H7 (cell line): Measurements from ENCODE around the gene CEP164. TPM values are rescaled to one million over a fixed set of nuclear protein-coding genes. Genes with fewer than 3 reads are reported as not detected.
"Not testable (repeated sequence)": the region's sequence is repeated elsewhere in the genome, so short reads cannot be mapped to it uniquely, and the experiment has no call there.

Experiments used
- DNase-seq: peaks from one replicate; pipeline ENCODE4 v3.0.0; 2012
- H3K27me3 ChIP-seq: 2 replicates; pipeline ENCODE4 v1.6.0; 2011; ENCODE audit warnings: mild to moderate bottlenecking, low read length; ENCODE audit not compliant: control insufficient read depth, insufficient read depth
- H3K36me3 ChIP-seq: replicated peaks from 2 replicates; pipeline ENCODE4 v1.5.1; 2011; ENCODE audit warnings: low read length; ENCODE audit not compliant: control insufficient read depth, insufficient read depth
- H3K4me3 ChIP-seq: 2 replicates; pipeline ENCODE4 v1.5.1; 2011; ENCODE audit warnings: low read depth, mild to moderate bottlenecking, control low read depth, low read length, moderate library complexity; ENCODE audit not compliant: insufficient read depth
- total RNA-seq: library from RNA; depleted of rRNA; stranded (reverse); fragments of >200 nt; shearing (Covaris generic); gene quantifications from 2 replicates; pipeline ENCODE4 v1.2.3, GENCODE V29; 2014

The CEP164 gene
- total RNA-seq, 1 experiment from 2014 or later = 12.8 TPM

DNA sequence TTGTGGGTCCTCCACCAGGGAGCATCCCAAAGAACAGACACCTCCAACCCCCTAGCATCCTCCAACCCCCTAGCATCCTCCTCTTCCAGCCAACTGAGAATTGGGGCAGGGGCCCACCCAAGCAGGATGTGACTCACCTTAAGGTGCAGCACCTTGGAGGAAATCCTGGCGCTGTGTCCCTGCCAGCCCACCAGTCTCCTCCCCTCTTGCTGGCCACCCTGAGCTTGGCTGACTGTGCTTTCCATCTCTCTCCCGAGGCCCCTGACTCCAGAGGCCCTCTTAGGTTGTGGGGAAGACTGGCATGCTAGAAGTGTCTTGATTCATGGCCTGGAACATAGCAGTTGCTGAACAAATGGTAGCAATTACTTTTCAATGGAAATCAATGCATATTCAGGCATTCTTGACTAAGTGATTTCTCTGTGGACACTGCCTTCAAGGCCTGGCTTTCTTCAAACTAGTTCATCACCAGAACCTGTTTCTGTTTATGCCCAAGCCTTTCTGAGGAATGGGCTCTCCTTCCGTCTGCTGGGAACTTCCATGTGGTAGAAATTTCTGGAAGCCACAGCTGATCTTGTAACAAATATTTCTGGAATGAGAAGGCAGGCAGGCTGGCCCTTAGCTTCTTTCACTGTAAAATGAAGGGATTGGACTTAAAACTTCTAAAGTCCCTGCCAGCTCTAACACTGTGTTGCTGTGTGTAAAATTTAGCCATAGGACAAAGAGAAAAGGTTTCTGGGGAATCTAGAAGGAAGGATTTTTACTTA, 60.5 kb downstream of the CEP164 start:
- no peaks in the 10 kb centered on the region for H3K27me3 ChIP-seq
- H3K36me3 ChIP-seq = peaks cover 9% of the 10 kb centered on the region
- H3K4me3 ChIP-seq = no peak overlapping the region
- no peak for DNase-seq

DNA sequence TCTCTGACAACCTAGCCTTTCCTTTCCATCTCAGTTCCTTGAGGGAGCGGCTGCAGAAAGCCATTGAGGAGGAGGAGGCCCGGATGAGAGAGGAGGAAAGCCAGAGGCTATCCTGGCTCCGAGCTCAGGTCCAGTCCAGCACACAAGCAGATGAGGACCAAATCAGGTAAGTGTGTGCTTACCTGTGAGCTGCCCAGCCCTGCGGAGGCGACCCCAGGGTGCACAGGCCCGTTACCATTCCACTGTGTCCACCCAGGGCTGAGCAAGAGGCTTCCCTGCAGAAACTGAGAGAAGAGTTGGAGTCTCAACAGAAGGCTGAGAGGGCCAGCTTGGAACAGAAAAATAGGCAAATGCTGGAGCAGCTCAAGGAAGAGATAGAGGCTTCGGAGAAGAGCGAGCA, 63.1 kb downstream of the CEP164 start:
- peaks cover 16% of the 10 kb centered on the region for H3K36me3 ChIP-seq
- no peak for DNase-seq
- no peaks in the 10 kb centered on the region for H3K27me3 ChIP-seq
- no peak overlapping the region for H3K4me3 ChIP-seq

DNA sequence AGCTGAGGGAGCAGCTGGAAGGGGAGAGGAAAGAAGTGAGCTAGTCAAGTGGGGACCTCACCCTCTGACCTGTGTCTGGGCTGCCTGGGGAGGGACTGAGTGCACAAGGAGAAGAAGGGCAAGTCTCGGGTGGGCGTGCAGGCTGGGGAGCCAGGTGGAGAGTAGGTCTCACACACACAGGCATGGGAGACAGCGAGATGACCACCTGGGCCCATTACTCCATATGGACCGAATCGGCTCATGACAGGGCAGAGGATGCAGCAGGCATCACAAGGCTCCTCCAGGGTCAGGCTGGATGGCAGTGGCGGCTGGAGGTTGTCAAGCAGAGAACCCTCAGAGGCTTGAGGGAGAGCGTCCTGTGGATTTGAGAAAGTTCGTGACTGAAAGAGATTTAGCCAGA, 63.5 kb downstream of the CEP164 start:
- DNase-seq = no peak
- Histone ChIP-seq H3K36me3 (peaks cover 16% of the 10 kb centered on the region), H3K27me3 (no peaks in the 10 kb centered on the region), H3K4me3 (no peak overlapping the region)

DNA sequence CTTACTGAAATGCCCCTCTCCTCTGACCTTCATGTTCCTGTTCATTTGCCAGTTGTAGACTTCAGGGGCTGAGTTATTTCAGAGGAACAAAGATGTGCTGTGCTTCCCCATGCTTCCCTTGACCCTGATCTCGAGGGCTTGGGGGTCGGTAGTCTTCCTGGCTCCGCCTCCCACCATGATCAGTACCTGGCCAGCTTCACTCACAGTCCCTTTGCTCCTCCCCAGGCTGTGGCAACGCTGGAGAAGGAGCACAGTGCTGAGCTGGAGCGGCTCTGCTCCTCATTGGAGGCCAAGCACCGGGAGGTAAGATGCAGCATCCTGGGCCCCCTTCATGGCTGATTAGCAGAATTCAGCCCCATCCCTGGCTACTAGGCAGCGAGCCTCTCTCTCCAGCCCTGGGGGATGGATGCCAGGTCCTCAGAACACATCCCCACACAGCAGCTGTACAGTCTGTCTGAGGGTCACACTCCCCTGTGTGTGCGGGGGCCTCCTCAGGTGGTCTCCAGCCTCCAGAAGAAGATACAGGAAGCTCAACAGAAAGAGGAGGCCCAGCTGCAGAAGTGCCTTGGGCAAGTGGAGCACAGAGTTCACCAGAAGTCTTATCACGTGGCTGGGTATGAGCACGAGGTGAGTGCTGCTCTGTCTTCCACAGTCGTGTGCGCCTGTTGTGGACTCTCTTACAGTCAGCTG, 64.5 kb downstream of the CEP164 start:
- Histone ChIP-seq H3K4me3 (no peak overlapping the region), H3K27me3 (no peaks in the 10 kb centered on the region), H3K36me3 (peaks cover 19% of the 10 kb centered on the region)
- DNase-seq = no peak

DNA sequence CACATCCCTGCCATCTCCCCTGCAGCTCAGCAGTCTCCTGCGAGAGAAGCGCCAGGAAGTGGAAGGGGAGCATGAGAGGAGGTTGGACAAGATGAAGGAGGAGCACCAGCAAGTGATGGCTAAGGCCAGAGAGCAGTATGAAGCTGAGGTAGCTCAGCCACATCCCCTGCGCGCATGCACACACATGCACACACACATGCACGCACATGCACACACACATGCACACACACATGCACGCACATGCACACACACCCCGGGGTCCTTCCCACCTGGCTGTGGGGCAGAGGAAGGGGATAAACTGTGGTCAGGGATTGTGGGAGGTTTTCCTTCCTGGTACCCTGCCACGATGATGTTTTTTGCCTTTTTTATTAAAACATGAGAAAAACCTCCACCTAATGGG, 65.3 kb downstream of the CEP164 start:
- peaks cover 17% of the 10 kb centered on the region for H3K36me3 ChIP-seq
- no peak for DNase-seq
- H3K27me3 ChIP-seq = no peaks in the 10 kb centered on the region
- no peak overlapping the region for H3K4me3 ChIP-seq

DNA sequence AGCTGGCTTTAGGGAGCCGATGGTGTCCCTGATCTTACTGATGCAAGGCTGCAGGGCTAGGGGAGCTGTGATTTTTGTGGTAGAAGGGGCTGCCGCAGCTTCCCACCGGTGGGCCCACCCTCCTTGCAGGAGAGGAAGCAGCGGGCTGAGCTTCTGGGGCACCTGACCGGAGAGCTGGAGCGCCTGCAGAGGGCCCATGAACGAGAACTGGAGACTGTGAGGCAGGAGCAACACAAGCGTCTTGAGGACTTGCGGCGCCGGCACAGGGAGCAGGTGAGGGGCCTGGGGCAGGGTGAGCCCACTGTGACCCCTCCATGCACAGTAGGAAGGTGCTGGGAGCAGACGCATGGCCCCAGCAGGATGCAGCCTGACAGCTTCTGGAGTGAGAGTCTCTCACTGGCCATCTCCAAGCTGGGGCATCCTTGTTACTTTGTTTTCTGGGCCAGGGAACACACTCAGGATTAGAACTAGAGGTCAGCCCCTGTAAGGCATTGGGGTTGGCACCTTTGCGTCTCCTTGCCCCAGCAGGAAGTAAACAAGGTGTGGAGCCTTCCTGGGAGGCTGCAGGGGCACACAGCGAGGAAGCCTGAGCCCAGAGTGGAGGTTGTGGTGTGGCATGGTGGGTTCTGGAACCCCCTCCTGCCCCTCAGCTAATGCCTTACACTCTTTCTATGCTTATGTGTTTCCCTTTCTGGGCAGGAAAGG, 66.7 kb downstream of the CEP164 start:
- no peak for DNase-seq
- no peak overlapping the region for H3K4me3 ChIP-seq
- H3K36me3 ChIP-seq = peaks cover 17% of the 10 kb centered on the region

DNA sequence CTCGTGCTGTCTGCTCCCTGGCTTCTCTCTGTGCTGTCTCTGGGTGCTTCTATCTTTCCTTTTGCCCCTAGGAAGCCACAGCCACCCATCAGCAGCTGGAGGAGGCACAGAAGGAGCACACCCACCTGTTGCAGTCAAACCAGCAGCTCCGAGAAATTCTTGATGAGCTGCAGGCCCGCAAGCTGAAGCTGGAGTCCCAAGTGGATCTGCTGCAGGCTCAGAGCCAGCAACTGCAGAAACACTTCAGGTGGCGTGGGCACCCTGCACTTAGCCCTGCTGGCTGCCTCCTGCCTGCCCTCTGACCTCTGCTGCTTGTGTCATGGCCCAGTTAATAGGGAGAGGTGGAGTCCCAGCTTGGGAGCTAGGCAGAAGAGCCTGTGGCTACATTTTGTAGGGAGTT, 67.8 kb downstream of the CEP164 start:
- DNase-seq = no peak
- Histone ChIP-seq H3K27me3 (no peaks in the 10 kb centered on the region), H3K4me3 (no peak overlapping the region), H3K36me3 (peaks cover 17% of the 10 kb centered on the region)

More for the DNA sequence above, 66.7 kb downstream of the CEP164 start:
- no peaks in the 10 kb centered on the region for H3K27me3 ChIP-seq

DNA sequence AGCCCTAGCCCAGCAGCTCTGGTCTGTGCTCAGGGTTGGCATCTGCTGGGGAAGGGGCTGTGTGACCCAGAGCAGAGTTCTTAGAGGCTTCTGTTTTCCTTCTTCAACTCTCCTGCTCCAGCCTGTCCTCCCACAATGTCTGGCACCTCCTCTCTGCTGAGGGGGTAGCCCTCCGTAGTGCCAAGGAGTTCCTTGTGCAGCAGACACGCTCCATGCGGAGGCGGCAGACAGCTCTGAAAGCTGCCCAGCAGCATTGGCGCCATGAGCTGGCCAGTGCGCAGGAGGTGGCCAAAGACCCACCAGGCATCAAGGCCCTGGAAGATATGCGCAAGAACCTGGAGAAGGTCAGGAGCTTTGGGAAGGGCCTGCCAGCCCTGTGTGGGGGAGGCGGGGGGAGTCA, 69.3 kb downstream of the CEP164 start:
- H3K36me3 ChIP-seq = peaks cover 15% of the 10 kb centered on the region
- H3K4me3 ChIP-seq = no peak overlapping the region

DNA sequence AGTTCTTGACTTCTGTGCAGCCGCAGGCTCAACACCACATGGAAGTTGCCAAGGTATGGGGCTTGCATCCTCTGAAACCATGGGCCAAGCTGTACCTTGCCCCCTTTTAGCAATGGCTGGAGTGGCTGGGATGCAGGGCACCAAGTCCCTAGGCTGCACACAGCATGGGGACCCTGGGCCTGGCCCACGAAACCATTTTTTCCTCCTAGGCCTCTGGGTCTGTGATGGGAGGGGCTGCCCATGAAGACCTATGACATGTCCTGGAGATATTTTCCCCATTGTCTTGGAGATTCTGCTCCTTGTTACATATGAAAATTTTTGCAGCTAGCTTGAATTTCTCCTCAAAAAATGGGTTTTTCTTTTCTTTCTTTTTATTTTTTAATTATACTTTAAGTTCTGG, 71.0 kb downstream of the CEP164 start:
- not testable (repeated sequence) for DNase-seq, H3K36me3 ChIP-seq, H3K4me3 ChIP-seq, H3K27me3 ChIP-seq

More for the DNA sequence above, 69.3 kb downstream of the CEP164 start:
- no peaks in the 10 kb centered on the region for H3K27me3 ChIP-seq
- no peak for DNase-seq

DNA sequence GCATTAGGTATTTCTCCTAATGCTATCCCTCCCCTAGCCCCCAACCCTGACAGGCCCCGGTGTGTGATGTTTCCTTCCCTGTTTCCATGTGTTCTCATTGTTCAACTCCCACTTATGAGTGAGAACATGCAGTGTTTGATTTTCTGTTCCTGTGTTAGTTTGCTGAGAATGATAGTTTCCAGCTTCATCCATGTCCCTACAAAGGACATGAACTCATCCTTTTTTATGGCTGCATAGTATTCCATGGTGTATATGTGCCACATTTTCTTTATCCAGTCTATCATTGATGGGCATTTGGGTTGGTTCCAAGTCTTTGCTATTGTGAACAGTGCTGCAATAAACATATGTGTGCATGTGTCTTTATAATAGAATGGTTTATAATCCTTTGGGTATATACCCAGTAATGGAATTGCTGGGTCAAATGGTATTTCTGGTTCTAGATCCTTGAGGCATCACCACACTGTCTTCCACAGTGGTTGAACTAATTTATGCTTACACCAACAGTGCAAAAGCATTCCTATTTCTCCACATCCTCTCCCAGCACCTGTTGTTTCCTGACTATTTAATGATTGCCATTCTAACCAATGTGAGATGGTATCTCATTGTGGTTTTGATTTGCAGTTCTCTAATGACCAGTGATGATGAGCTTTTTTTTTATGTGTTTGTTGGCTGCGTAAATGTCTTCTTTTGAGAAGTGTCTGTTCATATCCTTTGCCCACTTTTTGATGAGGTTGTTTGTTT, 71.6 kb downstream of the CEP164 start:
- DNase-seq, H3K27me3 ChIP-seq, H3K4me3 ChIP-seq, H3K36me3 ChIP-seq: not testable (repeated sequence)

DNA sequence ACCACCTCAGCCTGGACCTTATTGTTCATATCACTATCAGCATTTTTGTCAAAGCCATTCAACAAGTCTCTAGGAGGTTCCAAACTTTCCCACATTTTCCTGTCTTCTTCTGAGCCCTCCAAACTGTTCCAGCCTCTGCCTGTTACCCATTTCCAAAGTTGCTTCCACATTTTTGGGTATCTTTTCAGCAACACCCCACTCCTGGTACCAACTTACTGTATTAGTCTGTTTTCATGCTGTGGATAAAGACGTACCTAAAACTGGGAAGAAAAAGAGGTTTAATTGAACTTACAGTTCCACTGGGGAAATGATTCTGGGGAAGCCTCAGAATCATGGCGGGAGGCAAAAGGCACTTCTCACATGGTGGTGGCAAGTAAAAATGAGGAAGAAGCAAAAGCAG, 78.2 kb downstream of the CEP164 start:
- not testable (repeated sequence) for H3K36me3 ChIP-seq, DNase-seq, H3K27me3 ChIP-seq, H3K4me3 ChIP-seq

DNA sequence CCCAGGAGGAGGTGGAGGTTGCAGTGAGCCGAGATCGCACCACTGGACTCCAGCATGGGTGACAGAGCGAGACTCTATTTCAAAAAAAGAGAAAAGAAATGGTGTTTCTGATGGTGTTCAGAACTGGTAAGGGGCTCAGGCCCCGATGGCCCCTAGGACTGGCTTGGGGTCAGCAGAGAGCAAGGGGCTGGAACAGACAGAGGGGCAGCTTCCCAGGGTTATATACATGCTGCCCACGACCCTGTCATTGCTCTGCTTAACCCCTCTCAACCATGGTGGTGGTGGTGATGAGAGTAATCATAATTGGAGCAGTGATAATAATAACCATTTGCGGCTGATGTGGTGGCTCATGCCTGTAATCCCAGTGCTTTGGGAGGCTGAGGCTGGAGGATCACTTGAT, 79.4 kb downstream of the CEP164 start:
- Histone ChIP-seq H3K36me3 (peaks cover 6% of the 10 kb centered on the region), H3K27me3 (no peaks in the 10 kb centered on the region), H3K4me3 (no peak overlapping the region)
- DNase-seq = no peak

DNA sequence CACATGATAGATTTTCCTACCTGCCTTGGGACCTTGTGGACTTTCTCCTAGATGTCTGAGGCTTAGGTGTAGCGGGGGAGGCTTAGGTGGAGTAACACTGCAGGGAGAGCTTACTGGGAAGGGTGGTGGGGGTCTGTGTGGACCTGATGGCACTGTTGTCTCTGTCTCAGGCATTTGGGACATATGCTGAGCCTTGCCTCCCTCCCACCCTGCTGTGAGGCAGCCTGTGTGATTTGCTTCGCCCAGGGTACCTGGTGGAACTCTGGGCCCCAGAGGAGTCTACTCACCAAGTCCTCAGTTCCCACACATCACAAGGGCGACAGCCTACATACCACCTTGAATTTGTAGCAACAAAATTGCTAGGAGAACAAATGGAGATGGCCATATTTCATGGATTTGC, 80.7 kb downstream of the CEP164 start:
- no peak overlapping the region for H3K4me3 ChIP-seq
- no peak for DNase-seq
- no peaks in the 10 kb centered on the region for H3K27me3 ChIP-seq
- peaks cover 6% of the 10 kb centered on the region for H3K36me3 ChIP-seq

DNA sequence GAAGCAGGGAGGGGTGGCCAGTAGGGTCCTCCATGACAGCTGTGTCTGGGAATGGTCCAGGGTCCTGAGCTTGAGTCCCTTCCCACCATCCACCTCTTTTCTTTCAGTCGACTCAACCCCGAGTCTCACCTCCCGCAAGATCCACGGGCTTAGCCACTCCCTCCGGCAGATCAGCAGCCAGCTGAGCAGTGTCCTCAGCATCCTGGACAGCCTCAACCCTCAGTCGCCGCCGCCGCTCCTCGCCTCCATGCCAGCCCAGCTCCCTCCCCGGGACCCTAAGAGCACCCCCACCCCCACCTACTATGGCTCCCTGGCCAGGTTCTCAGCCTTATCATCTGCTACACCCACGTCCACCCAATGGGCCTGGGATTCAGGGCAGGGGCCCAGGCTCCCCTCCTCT, 81.9 kb downstream of the CEP164 start:
- DNase-seq = no peak
- Histone ChIP-seq H3K36me3 (peaks cover 6% of the 10 kb centered on the region), H3K4me3 (no peak overlapping the region), H3K27me3 (no peaks in the 10 kb centered on the region)
